GM18507 (cell line): Measurements from ENCODE around the gene CASP12.

Experiments used
- DNase-seq: peaks from one replicate; pipeline ENCODE4 v3.0.0; 2011; ENCODE audit warnings: low read depth; ENCODE audit not compliant: insufficient read length; ENCODE audit errors: extremely low spot score
- FAIRE-seq: peaks from 2 replicates; lab custom pipeline; 2011; peaks lifted over from hg19 to GRCh38; lab: Jason Lieb, UNC

Gene CASP12

DNA sequence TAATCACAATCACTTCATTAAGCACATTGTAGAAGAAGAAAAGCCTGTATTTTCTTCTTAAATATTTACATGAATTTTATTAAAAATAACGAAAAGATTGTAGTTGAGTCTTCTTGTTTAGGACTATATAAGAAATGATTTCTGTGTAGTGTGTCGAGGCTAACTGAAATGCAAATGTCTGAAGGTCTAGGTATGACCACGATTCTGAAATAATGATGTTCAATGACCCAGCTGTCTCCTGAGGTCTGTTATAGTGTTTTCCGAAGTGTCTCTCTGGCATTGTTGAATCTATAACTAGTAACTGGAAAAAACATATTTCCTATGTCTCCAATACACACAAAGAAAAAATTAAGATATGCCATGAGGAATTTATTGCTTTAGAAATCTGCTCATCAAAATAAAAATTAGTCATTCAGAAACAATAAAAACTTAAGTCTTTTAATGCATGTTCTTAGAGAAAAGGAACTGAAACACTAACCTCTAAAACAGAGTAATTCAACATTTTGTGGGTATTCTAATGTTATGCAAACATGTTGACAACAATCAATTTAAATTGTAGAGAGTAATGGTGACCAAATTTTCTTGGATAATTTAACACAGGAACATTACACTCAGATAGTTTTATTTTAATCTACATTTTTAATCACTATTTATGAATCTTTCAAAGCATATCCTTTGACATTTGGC lies 55.0 kb downstream of the CASP12 start:
- no peak for DNase-seq
- FAIRE-seq = no peak

GRCh38 chr11:104841973-104842525 lies 56.2 kb downstream of the CASP12 start:
- no peak for FAIRE-seq

DNA sequence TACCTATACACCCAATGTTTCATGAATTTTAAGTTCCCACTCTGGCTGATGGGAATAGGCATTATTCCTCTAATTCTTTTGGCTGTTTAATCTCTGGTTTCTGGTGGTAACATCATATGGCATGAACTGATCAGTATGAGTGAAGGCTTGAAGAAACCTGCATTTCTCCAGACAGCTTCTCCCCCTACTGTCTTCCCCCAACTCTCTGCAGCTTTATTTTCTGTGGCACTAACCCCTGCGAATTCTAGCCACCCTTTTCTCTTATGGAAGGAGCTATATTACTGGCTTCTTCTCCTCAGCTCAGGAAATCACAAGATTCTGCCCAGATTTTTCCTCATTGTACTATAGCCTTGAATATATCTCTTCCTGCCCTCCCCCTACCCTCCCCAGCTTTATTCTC lies 57.1 kb downstream of the CASP12 start:
- FAIRE-seq (no peak), DNase-seq (no peak)

More at GRCh38 chr11:104841973-104842525, 56.2 kb downstream of the CASP12 start:
- DNase-seq = no peak

DNA sequence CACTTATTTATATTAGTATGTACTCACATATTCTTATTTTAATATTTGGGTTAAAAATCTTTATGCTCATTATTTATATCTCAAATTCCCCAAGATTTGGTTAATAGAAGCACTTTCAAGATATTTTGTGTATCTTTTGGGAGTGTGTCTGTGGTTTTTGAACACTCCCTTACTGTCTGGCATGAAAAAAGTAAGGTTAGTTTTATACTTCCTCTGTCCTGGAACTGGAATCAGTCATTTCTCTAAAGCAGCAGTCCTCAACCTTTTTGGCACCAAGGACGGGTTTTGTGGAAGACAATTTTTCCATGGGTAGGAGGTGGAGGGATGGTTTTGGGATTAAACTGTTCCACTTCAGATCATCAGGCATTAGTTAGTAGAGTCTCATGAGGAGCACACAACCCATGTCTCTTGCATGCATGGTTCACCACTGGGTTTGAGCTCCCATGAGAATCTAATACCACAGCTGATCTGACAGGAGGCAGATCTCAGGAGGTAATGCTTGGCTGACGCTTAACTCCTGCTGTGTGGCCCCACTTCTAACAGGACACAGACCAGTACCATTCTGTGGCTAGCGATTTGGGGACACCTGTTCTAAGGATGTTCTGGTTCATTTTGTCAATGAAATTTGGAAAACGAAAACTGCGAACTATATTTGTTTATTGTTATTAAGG lies 60.2 kb downstream of the CASP12 start:
- DNase-seq = no peak
- no peak for FAIRE-seq

DNA sequence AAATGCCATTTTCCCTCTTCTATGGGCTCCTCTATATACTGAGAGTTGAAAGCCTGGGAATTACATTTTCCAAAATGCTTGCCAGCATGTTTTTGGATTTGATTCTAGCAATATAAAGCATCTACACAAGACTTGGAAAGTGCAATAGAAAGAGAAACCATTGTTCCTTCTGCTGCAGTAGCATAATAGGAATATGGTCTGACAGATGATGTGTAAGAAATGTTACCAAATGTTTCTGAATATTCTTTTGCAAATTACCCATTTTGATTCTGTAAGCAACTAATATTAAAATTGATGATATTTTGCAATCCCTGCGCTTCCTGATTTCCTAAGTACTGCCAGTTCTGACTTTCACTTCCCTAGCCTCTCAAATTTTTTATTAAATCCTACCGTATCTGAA lies 61.6 kb downstream of the CASP12 start:
- DNase-seq (no peak), FAIRE-seq (no peak)
